ENCODE results near the gene KRTAP4-1.
"Not testable (repeated sequence)": the region's sequence is repeated elsewhere in the genome, so short reads cannot be mapped to it uniquely, and the experiment has no call there.

KRTAP4-1 gene

DNA sequence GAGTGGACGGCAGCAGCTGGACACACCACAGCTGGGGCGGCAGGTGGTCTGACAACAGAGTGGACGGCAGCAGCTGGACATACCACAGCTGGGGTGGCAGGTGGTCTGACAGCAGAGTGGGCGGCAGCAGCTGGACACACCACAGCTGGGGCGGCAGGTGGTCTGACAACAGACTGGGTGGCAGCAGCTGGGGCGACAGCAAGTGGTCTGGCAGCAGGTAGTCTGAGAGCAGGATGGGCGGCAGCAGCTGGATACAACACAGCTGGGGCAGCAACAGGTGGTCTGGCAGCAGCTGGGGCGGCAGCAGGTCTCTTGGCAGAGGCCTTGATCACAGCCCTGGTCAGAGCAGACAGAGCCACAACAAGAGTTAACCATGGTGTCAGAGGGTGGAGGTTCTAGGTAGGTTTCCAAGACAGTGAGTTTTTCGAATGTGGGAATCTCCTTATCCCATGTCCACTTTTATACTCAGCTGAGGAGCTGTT is at the start of gene KRTAP4-1:
Gene KRTAP4-1 (minus strand): TSS at position 432 of the 482 bp plus-strand sequence. CDS start 57 bp downstream, at position 375.
- TF ChIP-seq, protein P1, sequence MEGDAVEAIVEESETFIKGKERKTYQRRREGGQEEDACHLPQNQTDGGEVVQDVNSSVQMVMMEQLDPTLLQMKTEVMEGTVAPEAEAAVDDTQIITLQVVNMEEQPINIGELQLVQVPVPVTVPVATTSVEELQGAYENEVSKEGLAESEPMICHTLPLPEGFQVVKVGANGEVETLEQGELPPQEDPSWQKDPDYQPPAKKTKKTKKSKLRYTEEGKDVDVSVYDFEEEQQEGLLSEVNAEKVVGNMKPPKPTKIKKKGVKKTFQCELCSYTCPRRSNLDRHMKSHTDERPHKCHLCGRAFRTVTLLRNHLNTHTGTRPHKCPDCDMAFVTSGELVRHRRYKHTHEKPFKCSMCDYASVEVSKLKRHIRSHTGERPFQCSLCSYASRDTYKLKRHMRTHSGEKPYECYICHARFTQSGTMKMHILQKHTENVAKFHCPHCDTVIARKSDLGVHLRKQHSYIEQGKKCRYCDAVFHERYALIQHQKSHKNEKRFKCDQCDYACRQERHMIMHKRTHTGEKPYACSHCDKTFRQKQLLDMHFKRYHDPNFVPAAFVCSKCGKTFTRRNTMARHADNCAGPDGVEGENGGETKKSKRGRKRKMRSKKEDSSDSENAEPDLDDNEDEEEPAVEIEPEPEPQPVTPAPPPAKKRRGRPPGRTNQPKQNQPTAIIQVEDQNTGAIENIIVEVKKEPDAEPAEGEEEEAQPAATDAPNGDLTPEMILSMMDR (conservative IDR thresholded peaks at IDR 0.05; ENCODE audit: low read depth, low read length), result no peak
- DNase-seq (ENCODE audit: low read depth), result no peak
- H3K4me3 ChIP-seq (ENCODE audit: low read depth, low read length), result no peak within 1 kb of the TSS

DNA sequence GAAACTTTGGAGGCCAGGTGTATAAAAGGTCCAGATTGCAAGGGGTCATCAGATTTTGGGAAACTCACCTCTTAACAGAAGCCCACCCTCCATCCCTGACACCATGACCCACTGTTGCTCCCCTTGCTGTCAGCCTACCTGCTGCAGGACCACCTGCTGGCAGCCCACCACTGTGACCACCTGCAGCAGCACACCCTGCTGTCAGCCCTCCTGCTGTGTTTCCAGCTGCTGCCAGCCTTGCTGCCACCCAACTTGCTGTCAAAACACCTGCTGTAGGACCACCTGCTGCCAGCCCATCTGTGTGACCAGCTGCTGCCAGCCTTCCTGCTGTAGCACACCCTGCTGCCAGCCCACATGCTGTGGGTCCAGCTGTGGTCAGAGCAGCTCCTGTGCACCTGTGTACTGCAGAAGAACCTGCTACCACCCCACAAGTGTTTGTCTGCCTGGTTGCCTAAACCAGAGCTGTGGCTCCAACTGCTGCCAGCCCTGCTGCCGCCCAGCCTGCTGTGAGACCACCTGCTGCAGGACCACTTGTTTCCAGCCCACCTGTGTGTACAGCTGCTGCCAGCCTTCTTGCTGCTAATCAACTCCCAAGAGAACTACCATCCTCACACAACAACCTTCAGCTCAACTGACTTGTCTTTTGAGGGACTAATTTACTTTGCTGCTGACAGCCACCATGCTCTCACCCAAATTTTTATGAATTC is 47.8 kb upstream of the KRTAP4-1 start, which contains the start of gene KRTAP9-3:
Gene KRTAP9-3 (plus strand): TSS at position 51 of the 707 bp plus-strand sequence. CDS start 53 bp downstream, at position 104.
- not testable (repeated sequence) for DNase-seq (ENCODE audit: low read depth)

DNA sequence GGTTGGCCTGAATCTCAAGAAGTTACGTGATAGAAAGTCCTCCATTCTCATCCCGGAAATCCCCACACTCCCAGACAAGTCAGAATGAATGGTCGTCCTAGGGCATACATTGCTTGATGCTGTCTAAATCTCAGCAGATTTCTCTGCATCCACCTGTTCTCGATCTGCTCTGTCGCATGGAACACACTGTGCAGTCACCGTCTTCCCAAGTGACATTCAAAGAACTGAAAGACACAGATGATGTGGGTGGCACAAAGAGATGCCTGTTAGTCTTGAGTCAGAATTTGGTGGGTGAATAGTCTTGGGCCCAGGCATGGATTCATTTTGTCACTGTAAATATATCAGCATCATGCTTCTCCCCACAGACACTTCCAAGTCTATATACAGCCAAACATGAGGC is 47.0 kb upstream of the KRTAP4-1 start:
- H3K4me3 ChIP-seq (ENCODE audit: low read depth, low read length), result no peak overlapping the region

More for the DNA sequence above, 47.8 kb upstream of the KRTAP4-1 start, which contains the start of gene KRTAP9-3:
- not testable (repeated sequence) for H3K4me3 ChIP-seq (ENCODE audit: low read depth, low read length)

DNA sequence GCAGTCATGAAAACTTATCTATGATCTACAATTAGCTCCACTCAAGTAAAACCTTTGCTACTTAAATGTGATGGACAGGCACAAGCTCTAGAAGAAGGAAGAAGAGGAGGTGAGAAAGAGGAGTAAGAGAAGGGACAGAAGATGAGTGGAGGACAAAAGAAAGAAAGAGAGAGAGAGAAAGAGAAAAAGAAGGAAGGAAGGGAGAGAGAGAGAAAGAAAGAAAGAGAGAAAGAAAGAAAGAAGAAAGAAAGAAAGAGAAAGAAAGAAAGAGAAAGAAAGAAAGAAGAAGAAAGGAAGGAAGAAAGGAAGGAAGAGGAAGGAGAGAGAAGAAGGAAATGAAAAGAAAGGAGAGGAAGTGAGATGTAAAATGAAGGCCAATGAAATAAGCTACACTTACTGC is 45.4 kb upstream of the KRTAP4-1 start:
- TF ChIP-seq, protein P1 (conservative IDR thresholded peaks at IDR 0.05; ENCODE audit: low read depth, low read length), result no peak
- DNase-seq (ENCODE audit: low read depth), result no peak
- H3K4me3 ChIP-seq (ENCODE audit: low read depth, low read length), result no peak overlapping the region

More for the DNA sequence above, 47.0 kb upstream of the KRTAP4-1 start:
- TF ChIP-seq, protein P1 (conservative IDR thresholded peaks at IDR 0.05; ENCODE audit: low read depth, low read length), result no peak
- DNase-seq (ENCODE audit: low read depth), result no peak

DNA sequence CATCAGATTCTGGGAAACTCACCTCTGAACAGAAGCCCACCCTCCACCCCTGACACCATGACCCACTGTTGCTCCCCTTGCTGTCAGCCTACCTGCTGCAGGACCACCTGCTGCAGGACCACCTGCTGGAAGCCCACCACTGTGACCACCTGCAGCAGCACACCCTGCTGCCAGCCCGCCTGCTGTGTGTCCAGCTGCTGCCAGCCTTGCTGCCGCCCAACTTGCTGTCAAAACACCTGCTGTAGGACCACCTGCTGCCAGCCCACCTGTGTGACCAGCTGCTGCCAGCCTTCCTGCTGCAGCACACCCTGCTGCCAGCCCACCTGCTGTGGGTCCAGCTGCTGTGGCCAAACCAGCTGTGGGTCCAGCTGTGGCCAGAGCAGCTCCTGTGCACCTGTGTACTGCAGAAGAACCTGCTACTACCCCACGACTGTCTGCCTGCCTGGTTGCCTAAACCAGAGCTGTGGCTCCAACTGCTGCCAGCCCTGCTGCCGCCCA is 41.9 kb upstream of the KRTAP4-1 start, which contains the start of gene KRTAP9-2:
Gene KRTAP9-2 (plus strand): TSS at position 51 of the 498 bp plus-strand sequence. CDS start 7 bp downstream, at position 58.
- not testable (repeated sequence) for H3K4me3 ChIP-seq (ENCODE audit: low read depth, low read length); DNase-seq (ENCODE audit: low read depth)

DNA sequence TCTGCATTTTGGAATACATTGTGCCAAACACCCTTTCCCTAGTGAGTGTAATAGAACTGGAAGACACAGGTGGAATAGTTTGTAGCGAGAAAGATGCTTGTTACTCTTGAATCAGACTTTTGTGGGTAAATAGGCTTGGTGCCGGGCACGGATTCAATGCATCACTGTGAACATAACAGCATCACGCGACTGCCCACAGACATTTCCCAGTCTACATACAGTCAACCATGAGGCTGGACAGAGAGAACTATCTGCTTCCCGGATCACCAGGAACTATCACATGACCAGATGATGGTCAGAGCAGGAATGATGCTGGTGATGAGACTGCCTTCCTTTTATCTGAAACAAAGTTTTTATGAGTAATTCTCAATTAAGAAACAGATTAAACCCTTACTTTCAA is 41.3 kb upstream of the KRTAP4-1 start:
- TF ChIP-seq, protein P1 (conservative IDR thresholded peaks at IDR 0.05; ENCODE audit: low read depth, low read length), result no peak
- DNase-seq (ENCODE audit: low read depth), result no peak
- H3K4me3 ChIP-seq (ENCODE audit: low read depth, low read length), result no peak overlapping the region

DNA sequence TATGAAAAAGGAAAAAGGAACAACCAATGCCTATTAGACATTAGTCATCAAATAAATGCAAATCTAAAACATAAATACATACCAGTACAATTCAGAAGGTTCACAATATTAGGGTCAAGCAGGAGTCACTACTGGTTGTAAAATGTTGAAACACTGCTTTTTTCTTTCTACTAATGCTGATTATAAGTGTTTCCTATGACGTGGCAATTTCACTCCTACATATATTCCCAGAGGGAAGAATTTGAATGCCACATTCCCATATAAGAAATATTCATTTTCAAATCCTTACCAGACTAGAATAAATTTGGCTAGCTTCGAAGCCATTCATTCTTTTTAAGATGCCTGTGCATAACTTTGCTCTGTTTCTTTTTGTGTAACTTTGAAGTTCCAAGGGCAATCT is 39.1 kb upstream of the KRTAP4-1 start:
- no peak for DNase-seq (ENCODE audit: low read depth)
- TF ChIP-seq, protein P1 (conservative IDR thresholded peaks at IDR 0.05; ENCODE audit: low read depth, low read length), result no peak
- no peak overlapping the region for H3K4me3 ChIP-seq (ENCODE audit: low read depth, low read length)

DNA sequence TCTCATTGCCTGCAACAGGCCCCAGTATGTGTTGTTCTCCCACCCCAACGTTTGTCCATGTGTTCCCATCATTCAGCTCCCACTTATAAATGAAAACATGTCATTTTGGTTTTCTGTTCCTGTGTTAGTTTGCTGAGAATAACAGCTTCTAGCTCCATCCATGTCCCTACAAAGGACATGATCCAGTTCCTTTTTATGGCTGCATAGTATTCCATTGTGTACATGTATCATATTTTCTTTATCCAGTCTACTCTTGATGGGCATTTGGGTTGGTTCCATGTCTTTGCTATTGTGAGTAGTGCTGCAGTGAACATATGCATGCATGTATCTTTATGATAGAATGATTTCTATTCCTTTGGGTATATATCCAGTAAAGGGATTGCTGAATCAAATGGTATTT is 31.0 kb upstream of the KRTAP4-1 start:
- DNase-seq (ENCODE audit: low read depth), result no peak
- TF ChIP-seq, protein P1 (conservative IDR thresholded peaks at IDR 0.05; ENCODE audit: low read depth, low read length), result no peak
- no peak overlapping the region for H3K4me3 ChIP-seq (ENCODE audit: low read depth, low read length)
